Fibroblast of skin of back (primary cell): ENCODE data around the gene FAM193B.
"Not testable (repeated sequence)": the region's sequence is repeated elsewhere in the genome, so short reads cannot be mapped to it uniquely, and the experiment has no call there.

Experiments used
- DNase-seq: peaks from one replicate; pipeline ENCODE4 v3.0.0-alpha.2; 2013

Gene FAM193B

DNA sequence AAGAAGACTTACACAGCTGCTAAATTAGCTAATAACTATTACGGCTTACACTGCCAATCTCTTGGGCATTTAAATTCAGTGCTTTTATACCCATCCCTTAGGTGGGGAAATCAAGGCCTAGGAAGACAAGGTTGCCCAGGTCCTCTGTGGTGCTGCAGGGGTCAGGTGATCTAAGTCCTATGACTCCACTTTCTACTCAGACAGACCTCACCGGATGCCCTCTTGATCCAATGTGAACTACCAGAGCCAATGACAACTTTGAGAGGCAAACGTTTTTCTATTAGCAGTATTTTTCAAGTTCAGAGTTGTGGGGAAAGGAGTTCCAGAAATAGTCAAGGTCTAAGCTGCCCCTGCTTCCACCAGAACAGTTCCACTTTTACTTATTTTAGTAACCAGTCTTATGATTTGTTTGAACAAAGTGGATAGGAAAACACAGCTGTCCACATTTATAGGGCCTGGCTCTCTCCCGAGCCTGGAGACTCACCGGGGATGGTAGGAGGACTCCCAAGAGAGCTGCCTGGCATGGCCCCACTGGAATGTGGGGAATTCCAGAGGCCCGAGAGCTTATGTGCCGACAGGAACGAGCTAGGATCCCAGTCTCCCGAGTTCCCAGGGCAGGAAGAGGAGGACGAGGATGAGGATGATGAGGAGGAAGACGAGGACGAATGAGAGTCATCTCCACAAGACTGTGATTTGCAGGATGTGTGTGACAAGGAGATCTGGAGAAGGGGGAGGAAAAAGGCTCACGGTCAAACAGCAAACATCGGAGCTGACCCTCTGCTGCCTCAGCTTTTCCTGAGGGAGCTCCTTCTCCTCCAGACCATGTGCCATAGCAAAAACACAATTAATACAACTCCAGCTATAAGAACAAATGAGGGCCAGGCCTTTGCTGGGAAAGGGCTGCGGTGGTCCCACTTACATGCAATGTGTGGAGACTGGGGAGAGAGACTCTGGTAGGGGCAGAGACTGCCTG is 16.7 kb downstream of the FAM193B start:
- DNase-seq, result peak; percentile 96

DNA sequence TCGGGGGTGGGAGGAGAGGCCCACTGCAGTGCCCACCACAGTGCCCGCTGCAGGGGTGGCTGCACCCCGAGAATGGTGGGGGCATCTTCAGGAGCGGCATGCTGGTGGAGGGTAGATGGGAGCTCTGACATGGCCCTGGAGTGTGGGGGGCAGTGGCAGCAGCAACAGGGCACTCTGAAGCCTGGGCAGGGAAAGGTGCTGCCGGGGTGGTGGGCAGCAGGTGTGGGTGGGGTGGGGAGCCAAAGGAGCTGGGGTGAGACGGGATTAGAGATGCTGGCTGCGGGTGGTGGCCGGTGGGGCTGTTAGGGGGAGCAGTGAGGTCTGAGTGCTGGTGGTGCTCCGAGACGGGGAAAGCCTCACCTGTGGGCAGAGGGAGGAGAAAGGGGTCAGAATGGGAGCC is 18.0 kb downstream of the FAM193B start:
- DNase-seq, result no peak

DNA sequence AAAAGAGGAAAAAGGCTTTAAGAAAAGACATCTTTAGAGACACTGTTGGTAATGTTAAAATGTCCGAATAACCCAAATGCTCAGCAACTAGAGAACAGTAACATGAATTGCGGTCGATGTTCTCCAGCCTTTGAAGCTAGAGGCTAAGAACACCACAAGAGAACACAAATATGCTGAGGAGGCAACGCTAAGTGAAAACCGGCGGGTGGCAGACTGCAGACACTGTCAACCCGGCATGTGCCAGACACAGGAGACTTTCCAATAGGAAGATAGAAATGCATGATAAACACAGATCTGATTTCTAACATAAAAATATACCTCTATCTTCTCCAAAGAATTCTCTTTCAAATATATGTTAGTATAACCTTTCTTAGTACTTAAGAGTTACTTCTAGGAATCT is 19.2 kb downstream of the FAM193B start:
- no peak for DNase-seq

- not testable (repeated sequence) for DNase-seq
These were observed 19.9 kb downstream of the FAM193B start for GRCh38 chr5:177534433-177534832.

GRCh38 chr5:177531209-177531940 is 23.0 kb downstream of the FAM193B start:
- DNase-seq, result no peak

DNA sequence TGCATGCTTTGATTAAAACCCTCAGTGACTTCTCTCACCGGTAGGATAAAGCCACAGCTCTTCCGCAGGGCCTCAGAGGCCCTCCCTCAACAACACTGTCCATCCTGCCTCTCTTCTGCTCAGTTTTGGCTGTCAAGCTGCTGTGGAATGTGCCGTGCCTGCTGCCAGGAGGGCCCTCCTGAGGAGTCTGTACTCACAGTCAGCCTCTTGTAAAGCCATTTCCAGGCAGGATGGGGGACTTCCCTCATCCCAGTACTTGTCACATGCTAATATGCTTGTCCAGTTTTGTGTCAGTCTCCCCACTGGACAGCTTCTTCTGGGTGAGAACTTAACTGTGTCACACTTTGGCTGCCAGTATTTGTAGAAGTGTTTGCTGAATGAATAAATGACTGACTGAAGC is 23.7 kb downstream of the FAM193B start:
- DNase-seq, result no peak

- no peak for DNase-seq
These were observed 24.8 kb downstream of the FAM193B start for GRCh38 chr5:177529247-177530203.

DNA sequence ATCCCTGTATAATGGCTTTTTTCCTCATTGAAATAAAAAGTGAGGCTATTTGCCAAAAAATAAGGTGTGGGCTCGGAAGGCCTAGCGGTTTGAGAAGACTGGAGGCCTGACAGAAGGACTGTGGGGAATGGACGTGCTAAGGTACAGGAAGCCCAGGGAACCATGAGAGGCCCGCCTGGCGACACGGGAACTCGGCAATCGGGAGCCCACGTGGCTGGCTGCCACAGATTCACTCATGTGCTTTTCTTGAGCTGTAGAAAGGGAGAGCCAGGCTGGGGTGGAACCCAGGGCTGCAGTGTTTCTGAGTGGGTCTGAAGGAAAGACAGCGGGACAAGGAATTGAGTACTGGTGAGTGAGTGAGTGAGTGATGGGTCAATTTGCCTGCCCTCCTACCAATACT is 25.7 kb downstream of the FAM193B start:
- DNase-seq, result no peak

DNA sequence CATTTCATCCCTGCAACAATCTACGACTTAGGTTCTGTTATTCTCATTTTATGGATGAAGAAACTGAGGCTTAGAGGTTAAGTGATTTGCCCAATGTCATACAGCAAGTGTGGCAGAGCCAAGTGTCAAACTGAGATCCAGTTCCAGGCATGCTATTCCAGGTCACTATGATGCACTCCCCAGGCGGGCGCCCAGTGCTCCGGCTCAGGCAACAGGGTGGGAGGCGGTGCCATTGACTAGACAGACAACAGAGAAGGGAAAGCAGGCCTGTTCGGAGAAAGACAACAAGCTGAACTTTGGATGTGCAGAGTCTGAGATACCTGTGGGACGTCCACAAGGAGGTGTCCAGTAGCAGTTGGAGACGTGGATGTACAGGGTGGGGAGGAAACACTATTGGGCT is 26.8 kb downstream of the FAM193B start:
- no peak for DNase-seq

DNA sequence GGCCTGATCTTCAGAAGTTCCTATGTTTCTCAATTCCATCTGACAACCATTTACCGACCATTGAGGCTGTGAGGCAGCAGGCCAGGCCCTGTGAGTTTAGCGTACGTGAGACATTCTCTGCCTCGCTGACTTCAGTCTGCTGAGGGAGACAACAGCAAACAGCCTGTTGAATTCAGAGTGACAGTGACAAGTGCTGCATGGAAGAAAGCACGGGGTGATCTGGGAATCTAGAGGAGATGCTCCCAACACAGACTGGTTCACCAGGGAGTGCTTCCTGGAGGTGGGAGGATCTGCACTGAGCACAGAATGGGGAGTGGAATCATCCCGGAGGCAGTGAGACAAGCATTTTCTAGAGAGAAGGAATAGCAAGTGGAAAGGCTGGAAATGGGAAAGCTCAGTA is 27.6 kb downstream of the FAM193B start:
- no peak for DNase-seq

- no peak for DNase-seq
These were observed 28.2 kb downstream of the FAM193B start for GRCh38 chr5:177526191-177526590.

DNA sequence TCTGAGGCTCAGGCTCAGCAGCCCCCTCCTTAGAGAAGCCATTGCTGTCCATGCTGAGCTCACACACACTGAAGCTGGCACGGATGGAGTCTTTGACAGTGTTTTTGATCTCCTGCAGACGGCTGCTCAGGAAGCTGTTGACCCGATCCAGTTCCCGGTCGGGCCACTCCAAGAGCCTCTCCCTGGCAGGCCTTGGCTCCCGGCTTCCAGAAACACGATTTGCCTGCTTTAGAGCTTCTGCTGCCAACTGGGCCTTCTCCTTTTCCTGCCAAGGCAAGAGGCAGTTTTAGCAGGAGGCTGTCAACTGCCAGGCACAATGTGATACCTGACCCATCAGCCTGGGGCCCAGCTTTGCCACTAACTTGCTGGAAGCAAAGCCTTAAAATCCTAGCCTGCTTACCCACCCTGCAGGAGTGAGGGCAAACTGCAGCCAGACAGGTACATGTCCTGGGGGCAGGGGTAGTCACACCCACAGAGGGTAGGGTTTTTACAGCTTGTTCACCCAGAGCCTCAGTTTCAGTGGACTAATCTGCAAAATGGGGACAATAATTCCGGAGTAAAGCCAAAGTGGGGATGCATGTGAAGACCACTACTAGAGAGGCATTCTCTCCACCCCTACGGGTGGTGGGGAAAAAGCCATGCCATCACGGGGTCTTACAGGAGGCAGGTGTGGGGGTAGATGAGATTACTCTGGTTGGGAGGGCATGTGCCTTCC is 29.3 kb downstream of the FAM193B start:
- DNase-seq, result no peak

- DNase-seq, result no peak
These were observed 29.8 kb downstream of the FAM193B start for GRCh38 chr5:177524539-177524900.

- DNase-seq, result no peak
These were observed 30.4 kb downstream of the FAM193B start for GRCh38 chr5:177523711-177524538.

DNA sequence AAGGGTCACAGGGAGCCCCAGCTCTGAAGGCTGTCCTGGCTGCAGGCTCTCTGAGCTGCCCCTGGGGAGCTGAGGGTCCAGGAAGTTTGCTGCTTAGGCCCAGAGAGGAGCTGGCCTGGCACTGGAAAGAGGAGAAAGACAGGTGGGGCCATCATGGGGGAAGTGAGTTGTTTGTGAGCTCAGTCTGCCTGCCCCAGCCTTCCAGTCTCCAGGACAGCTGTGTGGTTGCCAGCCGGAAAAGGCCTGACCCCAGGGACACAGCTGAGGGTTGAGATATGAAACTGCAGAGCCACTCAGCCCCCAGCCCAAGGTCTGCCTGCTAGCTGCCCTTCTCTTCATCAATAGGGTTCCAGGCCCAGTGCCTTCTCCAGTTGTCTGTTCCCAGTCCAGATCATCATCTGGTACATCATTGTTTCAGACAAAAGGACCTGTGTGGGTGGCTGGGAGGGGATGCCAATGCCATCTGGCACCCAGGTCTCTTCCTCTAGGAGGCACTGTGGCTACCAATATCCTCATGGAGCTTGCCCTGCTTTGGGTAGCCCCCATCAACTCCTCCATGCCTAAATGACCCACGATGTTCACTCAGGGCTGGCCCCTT is 33.3 kb downstream of the FAM193B start:
- DNase-seq, result no peak

GRCh38 chr5:177520271-177520670 is 34.1 kb downstream of the FAM193B start:
- DNase-seq, result no peak

DNA sequence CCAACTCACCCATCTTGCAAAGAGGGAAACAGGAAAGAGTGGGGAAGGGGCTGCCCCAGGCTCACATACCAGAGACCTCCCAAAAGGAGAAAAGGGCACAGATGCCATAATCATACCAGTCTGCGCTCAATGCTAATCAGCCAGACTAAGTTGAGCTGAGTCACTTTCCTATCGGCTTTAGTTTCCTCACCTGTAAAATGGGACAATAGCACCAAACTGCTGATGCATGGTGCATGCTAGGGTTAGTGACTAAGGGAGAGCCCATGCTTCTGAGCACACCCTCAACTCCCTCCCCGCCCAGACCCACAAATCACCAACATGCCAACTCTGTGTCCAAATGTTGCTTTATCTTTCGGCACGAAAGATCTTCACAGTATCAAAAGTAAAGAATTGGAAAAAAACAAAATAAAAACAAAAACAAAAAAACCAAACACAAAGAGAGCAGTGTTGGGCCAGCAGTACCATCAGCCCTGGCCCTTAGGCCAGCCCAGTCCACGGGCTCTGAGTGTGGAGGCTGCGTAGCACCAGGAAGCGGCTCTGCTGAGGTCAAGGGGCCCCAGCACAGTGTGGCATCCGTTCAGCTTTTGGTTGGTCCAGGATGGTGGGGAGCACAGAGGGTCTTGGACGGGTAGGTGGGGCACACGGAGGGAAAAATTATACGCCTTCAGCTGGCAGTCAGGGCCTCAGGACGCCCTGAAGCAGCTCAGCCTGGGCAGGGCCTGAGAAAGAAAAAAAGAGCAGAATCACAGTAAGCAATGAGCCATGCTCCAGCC is 34.7 kb downstream of the FAM193B start:
- no peak for DNase-seq

DNA sequence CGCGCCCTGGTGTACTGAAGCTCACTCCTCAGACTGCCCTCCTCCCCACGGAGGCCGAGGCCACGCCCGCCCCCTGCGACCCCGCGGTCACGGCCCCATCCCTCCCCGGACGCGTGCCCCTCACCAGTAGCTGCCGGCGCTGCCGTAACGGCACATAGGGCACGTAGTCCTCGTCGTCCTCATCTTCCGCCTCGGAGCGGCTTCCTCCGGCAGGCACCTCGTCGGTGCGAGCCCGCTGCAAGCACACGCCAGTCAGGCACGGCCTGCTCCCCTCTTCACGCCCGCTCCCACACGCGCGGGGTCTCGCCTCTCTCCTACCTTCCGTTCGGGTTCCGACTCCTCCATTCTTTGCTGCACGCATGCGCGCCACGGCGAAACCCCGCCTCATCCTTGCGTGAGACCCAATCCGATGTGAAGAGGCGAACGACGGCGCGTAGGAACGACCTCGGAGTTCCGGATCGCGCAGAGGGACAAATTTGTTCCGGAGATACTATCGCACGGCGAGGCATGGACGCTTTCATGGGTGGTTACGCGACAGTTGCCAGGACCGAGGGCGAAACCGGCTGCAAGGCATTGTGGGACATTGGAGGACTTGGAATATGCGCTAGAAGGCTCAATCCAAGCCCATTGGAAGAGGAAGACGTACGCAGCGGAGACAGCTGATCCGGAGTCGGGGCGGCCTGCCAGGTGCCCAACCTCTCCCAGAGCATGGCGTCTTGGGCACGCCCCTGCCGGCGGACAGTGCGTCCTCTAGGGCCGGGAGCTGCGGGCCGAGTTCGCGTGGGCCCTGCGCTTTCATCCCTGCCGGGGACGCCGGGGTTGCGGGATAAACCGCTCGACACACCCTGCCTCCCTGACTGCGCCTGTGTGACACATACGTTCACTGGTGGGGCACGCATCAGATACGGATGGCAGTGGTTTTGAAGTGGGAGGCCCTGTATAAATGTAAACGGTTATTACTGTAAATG is 37.5 kb downstream of the FAM193B start, which contains the start of gene DDX41:
DDX41 (minus strand) TSS at position 361 of the 968 bp plus-strand sequence; CDS start at position 345, 16 bp downstream.
- peak; percentile 99 for DNase-seq
